Nephron (organoid): ENCODE measurements around the gene CRTC3.
A peak's percentile ranks its signal among the peaks of the same experiment; 100 is the strongest.

Source experiments
- H3K27ac Mint-ChIP-seq, 3 experiments: 2 replicates each; pipeline ENCODE4 v1.8.0; 2020; ENCODE audit warnings: mixed read lengths in 3 of 3, mild to moderate bottlenecking in 2 of 3, moderate library complexity in 1 of 3
- H3K27me3 Mint-ChIP-seq: 2 replicates; pipeline ENCODE4 v1.8.0; 2021; ENCODE audit warnings: low read depth, mild to moderate bottlenecking, moderate library complexity, mixed read lengths
- H3K36me3 Mint-ChIP-seq: 2 replicates; pipeline ENCODE4 v1.8.0; 2020; ENCODE audit warnings: low read depth, mixed read lengths
- H3K4me1 Mint-ChIP-seq: 2 replicates; pipeline ENCODE4 v1.8.0; 2020; ENCODE audit warnings: mixed read lengths
- H3K4me3 Mint-ChIP-seq, 3 experiments: 2 replicates each; pipeline ENCODE4 v1.8.0; 2020; ENCODE audit warnings: mild to moderate bottlenecking in 3 of 3, mixed read lengths in 3 of 3, moderate library complexity in 2 of 3
- H3K9me3 Mint-ChIP-seq: 2 replicates; pipeline ENCODE4 v1.8.0; 2020; ENCODE audit warnings: mixed read lengths
- CTCF ChIP-seq, 3 experiments: fragments of 200-600 bp; sonication (generic); IDR thresholded peaks; one replicate each; pipeline ENCODE4 v1.5.0; 2021; ENCODE audit warnings: antibody characterized with exemption in 3 of 3; ENCODE audit not compliant: unreplicated experiment in 3 of 3

CRTC3 gene

DNA sequence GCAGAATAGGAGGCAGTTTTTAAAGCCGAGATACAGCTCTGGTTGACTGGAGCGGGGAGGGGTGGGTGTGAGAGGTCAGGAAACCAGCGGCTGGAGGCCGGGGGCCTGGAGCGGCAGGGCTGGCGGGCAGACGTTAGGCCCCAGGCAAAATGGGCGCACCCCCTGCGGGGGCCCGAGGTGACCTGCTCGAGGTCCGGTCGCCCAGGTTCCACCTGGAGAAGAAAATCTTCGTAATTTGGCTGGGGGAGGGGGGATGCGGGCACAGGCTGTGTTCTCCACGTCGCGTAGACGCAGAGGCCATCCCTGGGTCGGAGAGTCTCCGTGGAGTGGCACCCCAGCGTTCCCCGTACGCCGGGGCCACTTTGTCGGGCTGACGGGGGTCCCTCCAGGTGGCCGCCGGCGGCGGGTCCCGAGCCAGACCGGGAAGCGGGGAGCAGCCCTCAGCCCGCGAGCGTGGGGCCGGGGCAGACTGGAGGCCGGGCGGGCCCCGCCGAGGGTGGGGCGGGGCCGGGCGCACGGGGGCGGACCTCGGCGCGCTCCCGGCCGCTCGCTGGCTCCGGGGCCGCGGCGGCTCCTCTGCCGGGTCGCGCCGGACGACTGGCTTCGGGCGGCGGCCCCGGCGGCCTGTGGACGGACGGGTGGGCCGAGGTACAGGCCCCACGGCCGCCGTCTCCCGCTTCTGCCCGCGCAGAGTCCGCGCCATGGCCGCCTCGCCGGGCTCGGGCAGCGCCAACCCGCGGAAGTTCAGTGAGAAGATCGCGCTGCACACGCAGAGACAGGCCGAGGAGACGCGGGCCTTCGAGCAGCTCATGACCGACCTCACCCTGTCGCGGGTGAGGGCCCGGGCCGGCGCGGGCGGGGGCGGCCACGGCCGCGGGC, at the start of gene CRTC3:
TSS of gene CRTC3 (plus strand) at position 553 of the 879 bp plus-strand sequence. CDS start at position 702, 149 bp downstream.
- Mint-ChIP-seq H3K36me3 (peaks cover 4% of the 10 kb centered on the region), H3K27ac (peak within 1 kb of the TSS; percentile 91 to 99 (median 99)), H3K4me1 (peaks cover 43% of the 10 kb centered on the region), H3K27me3 (no peaks in the 10 kb centered on the region), H3K4me3 (peak within 1 kb of the TSS; percentile 91 to 96 (median 96)), H3K9me3 (no peaks in the 10 kb centered on the region)
- TF ChIP-seq CTCF (IDR thresholded peaks at IDR 0.05; ENCODE audit: unreplicated experiment in 3 of 3), result no peak

- H3K36me3 Mint-ChIP-seq, result peaks cover 43% of the 10 kb centered on the region
- H3K27ac Mint-ChIP-seq, result no peak overlapping the region
- no peak overlapping the region for H3K4me3 Mint-ChIP-seq
- H3K27me3 Mint-ChIP-seq, result no peaks in the 10 kb centered on the region
- no peak for TF ChIP-seq CTCF (IDR thresholded peaks at IDR 0.05; ENCODE audit: unreplicated experiment in 3 of 3)
- no peaks in the 10 kb centered on the region for H3K9me3 Mint-ChIP-seq
- H3K4me1 Mint-ChIP-seq, result no peaks in the 10 kb centered on the region
Observed at GRCh38 chr15:90481023-90481422, 48.7 kb upstream of the CRTC3 start.

DNA sequence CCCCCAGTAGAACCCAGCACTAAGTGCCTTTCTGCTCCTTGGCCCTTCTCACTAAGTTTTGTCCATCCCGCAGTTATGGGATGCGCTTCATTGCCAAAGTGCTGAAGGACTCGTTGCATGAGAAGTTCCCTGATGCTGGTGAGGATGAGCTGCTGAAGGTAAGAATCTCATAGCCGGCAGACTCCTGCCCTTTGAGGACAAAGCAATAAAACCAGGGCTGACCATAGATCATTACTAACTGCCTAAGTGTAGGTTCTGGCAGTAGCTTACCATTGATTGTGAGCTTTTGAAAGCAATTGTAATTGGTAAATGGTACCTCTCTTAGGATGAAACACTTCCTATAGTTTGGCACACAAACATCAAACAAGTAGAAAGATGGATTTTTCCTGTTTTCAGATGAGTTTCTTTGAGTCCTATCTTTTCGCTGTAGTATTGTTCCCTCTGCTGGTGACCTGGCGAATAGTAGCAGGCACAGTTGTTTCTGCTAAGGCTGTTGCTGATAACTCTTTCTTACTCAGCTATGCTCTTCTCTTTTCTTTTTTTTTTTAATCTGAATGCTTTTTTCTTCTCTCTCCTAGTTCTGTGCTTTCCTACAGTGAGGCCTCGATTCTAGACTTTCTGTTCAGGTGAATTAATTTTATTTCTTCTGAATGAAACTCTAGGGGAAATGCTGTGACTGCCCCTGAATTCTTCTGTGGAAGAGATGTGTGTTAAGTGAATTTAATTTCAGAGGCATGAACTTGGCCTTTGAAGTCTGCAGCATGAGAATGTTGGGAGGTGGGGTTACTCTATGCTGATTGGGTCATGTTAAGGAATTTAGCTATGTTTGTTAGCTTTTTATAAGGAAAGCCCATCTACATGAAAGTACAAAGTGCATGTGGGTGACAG, 47.4 kb upstream of the CRTC3 start:
- Mint-ChIP-seq H3K4me3 (no peak overlapping the region), H3K9me3 (no peaks in the 10 kb centered on the region), H3K36me3 (peaks cover 41% of the 10 kb centered on the region), H3K4me1 (no peaks in the 10 kb centered on the region), H3K27me3 (no peaks in the 10 kb centered on the region), H3K27ac (no peak overlapping the region)
- peak; percentile 76 to 85 (median 83) for TF ChIP-seq CTCF (IDR thresholded peaks at IDR 0.05; ENCODE audit: unreplicated experiment in 3 of 3)

DNA sequence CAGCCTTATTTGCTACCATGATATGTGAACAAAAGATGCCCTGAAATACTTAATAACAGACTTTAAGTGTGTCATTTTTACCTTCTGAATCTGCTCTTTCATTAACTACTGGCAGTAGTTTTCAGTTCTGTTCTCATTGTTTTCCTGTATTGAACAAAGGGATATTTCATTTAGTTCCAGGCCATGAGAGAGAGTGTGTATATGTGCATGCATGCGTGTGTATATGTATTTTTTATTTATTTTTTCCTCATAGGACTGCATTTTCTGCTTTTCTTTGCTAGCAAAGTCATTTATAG, 46.8 kb upstream of the CRTC3 start:
- H3K27me3 Mint-ChIP-seq, result no peaks in the 10 kb centered on the region
- TF ChIP-seq CTCF (IDR thresholded peaks at IDR 0.05; ENCODE audit: unreplicated experiment in 3 of 3), result no peak
- H3K4me3 Mint-ChIP-seq, result no peak overlapping the region
- H3K9me3 Mint-ChIP-seq, result no peaks in the 10 kb centered on the region
- no peaks in the 10 kb centered on the region for H3K4me1 Mint-ChIP-seq
- no peak overlapping the region for H3K27ac Mint-ChIP-seq
- H3K36me3 Mint-ChIP-seq, result peaks cover 40% of the 10 kb centered on the region

GRCh38 chr15:90483637-90484036, 46.1 kb upstream of the CRTC3 start:
- no peak overlapping the region for H3K27ac Mint-ChIP-seq
- no peaks in the 10 kb centered on the region for H3K9me3 Mint-ChIP-seq
- H3K27me3 Mint-ChIP-seq, result no peaks in the 10 kb centered on the region
- no peaks in the 10 kb centered on the region for H3K4me1 Mint-ChIP-seq
- H3K36me3 Mint-ChIP-seq, result peaks cover 38% of the 10 kb centered on the region
- H3K4me3 Mint-ChIP-seq, result no peak overlapping the region
- TF ChIP-seq CTCF (IDR thresholded peaks at IDR 0.05; ENCODE audit: unreplicated experiment in 3 of 3), result no peak
